Loucy (cell line): ENCODE results near the gene SAMD14.

Source experiments
- EZH2phosphoT487 ChIP-seq: fragments of 200-600 bp; IDR thresholded peaks from 2 replicates; pipeline ENCODE4 v1.6.1; 2018; ENCODE audit warnings: antibody characterized with exemption, mild to moderate bottlenecking, moderate library complexity, borderline replicate concordance
- TF ChIP-seq, protein P1 (sequence below): fragments of 200-600 bp; sonication (generic); conservative IDR thresholded peaks from 2 replicates; pipeline ENCODE4 v1.5.1; 2014; ENCODE audit warnings: mild to moderate bottlenecking, antibody characterized with exemption, low read length

DNA sequence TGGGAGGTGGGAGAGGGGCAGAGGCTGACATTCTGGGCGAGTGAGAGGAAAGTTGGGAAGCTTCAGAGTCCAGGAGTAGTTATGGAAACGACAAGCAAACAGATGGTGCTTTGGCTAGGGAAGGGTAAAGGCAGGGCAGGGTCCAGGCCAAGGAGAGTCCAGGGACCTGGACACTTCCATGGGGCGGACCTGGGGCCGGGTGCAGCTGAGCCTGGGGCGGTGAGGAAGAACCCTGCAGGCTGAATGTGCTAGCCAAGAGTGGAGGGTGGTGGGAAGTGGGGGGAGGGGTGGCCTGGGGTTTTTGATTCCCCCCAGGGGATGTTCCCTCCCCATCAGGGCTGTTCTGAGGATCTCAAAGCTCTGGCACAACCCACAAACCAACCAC is 17.9 kb upstream of the SAMD14 start:
- TF ChIP-seq, protein P1, sequence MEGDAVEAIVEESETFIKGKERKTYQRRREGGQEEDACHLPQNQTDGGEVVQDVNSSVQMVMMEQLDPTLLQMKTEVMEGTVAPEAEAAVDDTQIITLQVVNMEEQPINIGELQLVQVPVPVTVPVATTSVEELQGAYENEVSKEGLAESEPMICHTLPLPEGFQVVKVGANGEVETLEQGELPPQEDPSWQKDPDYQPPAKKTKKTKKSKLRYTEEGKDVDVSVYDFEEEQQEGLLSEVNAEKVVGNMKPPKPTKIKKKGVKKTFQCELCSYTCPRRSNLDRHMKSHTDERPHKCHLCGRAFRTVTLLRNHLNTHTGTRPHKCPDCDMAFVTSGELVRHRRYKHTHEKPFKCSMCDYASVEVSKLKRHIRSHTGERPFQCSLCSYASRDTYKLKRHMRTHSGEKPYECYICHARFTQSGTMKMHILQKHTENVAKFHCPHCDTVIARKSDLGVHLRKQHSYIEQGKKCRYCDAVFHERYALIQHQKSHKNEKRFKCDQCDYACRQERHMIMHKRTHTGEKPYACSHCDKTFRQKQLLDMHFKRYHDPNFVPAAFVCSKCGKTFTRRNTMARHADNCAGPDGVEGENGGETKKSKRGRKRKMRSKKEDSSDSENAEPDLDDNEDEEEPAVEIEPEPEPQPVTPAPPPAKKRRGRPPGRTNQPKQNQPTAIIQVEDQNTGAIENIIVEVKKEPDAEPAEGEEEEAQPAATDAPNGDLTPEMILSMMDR: no peak
- no peak for TF ChIP-seq EZH2phosphoT487
